CD4-positive, alpha-beta T cell treated with Interferon alpha-2 for 1 hour (primary cell): ENCODE data around the gene CCDC38.
"Not testable (repeated sequence)": the region's sequence is repeated elsewhere in the genome, so short reads cannot be mapped to it uniquely, and the experiment has no call there.

ENCODE experiments used
- DNase-seq, 2 donors: peaks; one replicate each; pipeline ENCODE4 v3.0.0-alpha.2; 2020 to 2022

CCDC38 gene

GRCh38 chr12:95881331-95881955, 61.0 kb downstream of the CCDC38 start:
- no peak for DNase-seq

- no peak for DNase-seq
Measured at GRCh38 chr12:95880895-95881294, 61.5 kb downstream of the CCDC38 start.

- no peak for DNase-seq
Measured at GRCh38 chr12:95877622-95878021, 64.8 kb downstream of the CCDC38 start.

- no peak for DNase-seq
Measured at GRCh38 chr12:95874452-95874851, 68.0 kb downstream of the CCDC38 start.

- no peak for DNase-seq
Measured at GRCh38 chr12:95870897-95871296, 71.5 kb downstream of the CCDC38 start.

GRCh38 chr12:95863337-95863736, 79.1 kb downstream of the CCDC38 start:
- no peak for DNase-seq

- no peak for DNase-seq
Measured at GRCh38 chr12:95862038-95862437, 80.4 kb downstream of the CCDC38 start.

GRCh38 chr12:95859947-95860850, 82.2 kb downstream of the CCDC38 start:
- no peak for DNase-seq

GRCh38 chr12:95859344-95859816, 83.0 kb downstream of the CCDC38 start:
- no peak for DNase-seq

GRCh38 chr12:95858451-95859343, 83.7 kb downstream of the CCDC38 start, which contains the start of gene SNRPF:
Gene SNRPF, plus strand, starts transcription at chr12:95858952. Its CDS starts 122 bp downstream, at chr12:95859074.
- DNase-seq: peak; percentile 94 to 96

- no peak for DNase-seq
Measured at GRCh38 chr12:95857799-95858198, 84.6 kb downstream of the CCDC38 start.

GRCh38 chr12:95857156-95857555, 85.3 kb downstream of the CCDC38 start:
- DNase-seq: no peak

GRCh38 chr12:95852133-95852532, 90.3 kb downstream of the CCDC38 start:
- no peak for DNase-seq

GRCh38 chr12:95851606-95852005, 90.8 kb downstream of the CCDC38 start:
- no peak for DNase-seq

GRCh38 chr12:95848575-95849388, 93.6 kb downstream of the CCDC38 start:
- DNase-seq: no peak

- DNase-seq: not testable (repeated sequence)
Measured at GRCh38 chr12:95842426-95842825, 100.0 kb downstream of the CCDC38 start.

- DNase-seq: no peak
Measured at GRCh38 chr12:95838125-95838524, 104.3 kb downstream of the CCDC38 start.

GRCh38 chr12:95837240-95838038, 105.0 kb downstream of the CCDC38 start:
- no peak for DNase-seq

- DNase-seq: no peak
Measured at GRCh38 chr12:95836630-95837239, 105.7 kb downstream of the CCDC38 start.

GRCh38 chr12:95836185-95836609, 106.2 kb downstream of the CCDC38 start:
- DNase-seq: no peak

- no peak for DNase-seq
Measured at GRCh38 chr12:95834572-95834971, 107.8 kb downstream of the CCDC38 start.
